ENCODE measurements around the gene PLET1. TPM values are rescaled to one million over a fixed set of nuclear protein-coding genes. Genes with fewer than 3 reads are reported as not detected.

The PLET1 gene
- total and polyA plus RNA-seq, 2 of the 8 experiments (the other 6 are each of a cell fraction or from before 2014, with no cell fraction given) = not detected

- H4K91ac ChIP-seq (replicated peaks; ENCODE audit: insufficient read length, low read length) = no peak overlapping the region
- POLR2A ChIA-PET (ENCODE audit: partially characterized antibody) = interaction anchor here (0.7 to 1.3 kb wide), 4 partner anchors 9 to 21 kb away, joined by 3 to 4 read pairs (median 3); no protein-coding TSS in a partner anchor
- H3K23ac ChIP-seq (ENCODE audit: insufficient read length) = no peak overlapping the region
- peaks cover 0 to 22% of the 10 kb centered on the region in 2 experiments; a peak in 2 of 4 replicates for H3K79me2 ChIP-seq (ENCODE audit: control insufficient read depth in 1 of 2, insufficient read depth in 2 of 2, low read length in 2 of 2)
- H3K4ac ChIP-seq (replicated peaks; ENCODE audit: insufficient read length, low read depth, low read length) = no peak overlapping the region
- CTCF ChIA-PET (ENCODE audit: partially characterized antibody) = interaction anchor here (1.1 to 2.3 kb wide), 2 partner anchors 47 to 53 kb away, joined by 3 to 5 read pairs; no protein-coding TSS in a partner anchor
- no peak overlapping the region for H3K56ac ChIP-seq (replicated peaks; ENCODE audit: insufficient read length, low read depth, low read length)
- H4K5ac ChIP-seq (ENCODE audit: insufficient read length, low read depth, low read length) = no peak overlapping the region
- no peaks in the 10 kb centered on the region for H3K9me3 ChIP-seq (ENCODE audit: insufficient read depth in 2 of 2, low read depth in 1 of 2, low read length in 1 of 2)
- H4K8ac ChIP-seq (ENCODE audit: extremely low read depth, insufficient read depth, low read length) = no peak overlapping the region
- H3K27me3 ChIP-seq (replicated peaks in 1 of 4; ENCODE audit: control insufficient read depth in 3 of 4, extremely low read depth in 1 of 4, insufficient read depth in 3 of 4, low read length in 3 of 4) = 0 out of 7 replicates have a peak, but pooled peaks cover 0 to 4% (median under 1%) of the 10 kb centered on the region in 4 experiments
- DNase-seq (ENCODE audit: low read depth in 1 of 2, low spot score in 2 of 2) (no peak), FAIRE-seq (no peak)
- no peaks in the 10 kb centered on the region; the same call in 1 of the 2 replicates for H3K79me1 ChIP-seq (ENCODE audit: low read depth, low read length)
- H2BK5ac ChIP-seq (ENCODE audit: low read depth, low read length) = no peak overlapping the region
- no peak overlapping the region for H2AFZ ChIP-seq (ENCODE audit: low read length)
- H3K23me2 ChIP-seq (ENCODE audit: low read depth, low read length) = peaks cover 8% of the 10 kb centered on the region
- peak overlapping the region; percentile 90 to 98; a peak in 3 of 4 replicates for H3K4me2 ChIP-seq (ENCODE audit: insufficient read depth in 1 of 2, low read depth in 2 of 2, low read length in 2 of 2)
- H3K4me3 ChIP-seq (ENCODE audit: extremely low read depth in 1 of 4, insufficient read depth in 2 of 4, low read depth in 3 of 4, low read length in 4 of 4) = peak overlapping the region; percentile 79 to 89 (median 86); a peak in 5 of 8 replicates
- H2BK12ac ChIP-seq (ENCODE audit: low read depth, low read length) = no peak overlapping the region
- H2BK120ac ChIP-seq (replicated peaks; ENCODE audit: low read depth, low read length) = no peak overlapping the region
- H3K14ac ChIP-seq (ENCODE audit: insufficient read length) = no peak overlapping the region
- H2BK20ac ChIP-seq (ENCODE audit: low read length) = no peak overlapping the region
- WGBS, 2 experiments (ENCODE audit: extremely low coverage in 1 of 2, insufficient coverage in 1 of 2, insufficient read length in 1 of 2, insufficient replicate concordance in 2 of 2, low coverage in 1 of 2, low lambda C conversion rate in 2 of 2, missing lambda C conversion rate in 1 of 2) = 67% methylated on average over 4 of the region's 4 CpGs; no CpG with 5 or more reads in 1 of the 2 experiments
- H3K4me1 ChIP-seq (replicated peaks in 1 of 4; ENCODE audit: control insufficient read depth in 3 of 4, insufficient read depth in 4 of 4, low read length in 3 of 4) = no peaks in the 10 kb centered on the region; a peak in 1 of 7 replicates
- H3K36me3 ChIP-seq (ENCODE audit: control insufficient read depth in 2 of 4, insufficient read depth in 4 of 4, low read length in 3 of 4) = peaks cover 0 to 26% (median 9%) of the 10 kb centered on the region in 4 experiments; a peak in 4 of 8 replicates
- H2AK5ac ChIP-seq (ENCODE audit: low read depth, low read length) = no peak overlapping the region
- H3K9ac ChIP-seq (replicated peaks in 1 of 4; ENCODE audit: extremely low read depth in 1 of 4, low read depth in 3 of 4, low read length in 3 of 4) = peak overlapping the region in 1 of 4 experiments; percentile 83; a peak in 1 of 7 replicates
- no peak overlapping the region for H2BK15ac ChIP-seq (ENCODE audit: low read length)
- H3K27ac ChIP-seq (ENCODE audit: low read depth, low read length) = no peak overlapping the region
- no peak overlapping the region for H3K18ac ChIP-seq (ENCODE audit: extremely low read depth, low read length)
- H4K20me1 ChIP-seq (replicated peaks in 1 of 2; ENCODE audit: control insufficient read depth in 1 of 2, insufficient read depth in 2 of 2, low read length in 2 of 2) = no peaks in the 10 kb centered on the region
- no peak for TF ChIP-seq CBX8 (IDR thresholded peaks at IDR 0.05; ENCODE audit: borderline replicate concordance, low read depth, low read length)
- no peak for TF ChIP-seq JUN (IDR thresholded peaks at IDR 0.05; ENCODE audit: low read depth, low read length)
- no peak for TF ChIP-seq BACH1 (IDR thresholded peaks at IDR 0.05; ENCODE audit: low read length)
- TF ChIP-seq RBBP5 (IDR thresholded peaks at IDR 0.05; ENCODE audit: borderline replicate concordance, low read depth, low read length) = no peak
- TF ChIP-seq EP300 (IDR thresholded peaks at IDR 0.05; ENCODE audit: borderline replicate concordance in 1 of 2, low read depth in 2 of 2, low read length in 2 of 2) = no peak
- TF ChIP-seq KDM4A (IDR thresholded peaks at IDR 0.05; ENCODE audit: low read depth, low read length, severe bottlenecking) = no peak
- TF ChIP-seq SIX5 (IDR thresholded peaks at IDR 0.05; ENCODE audit: low read depth, low read length) = no peak
- TF ChIP-seq USF2 (IDR thresholded peaks at IDR 0.05; ENCODE audit: low read length) = no peak
- TF ChIP-seq PHF8 (conservative IDR thresholded peaks at IDR 0.05; ENCODE audit: low read depth, low read length) = no peak
- no peak for TF ChIP-seq SP1 (IDR thresholded peaks at IDR 0.05; ENCODE audit: low read depth, low read length)
- no peak for TF ChIP-seq NRF1 (IDR thresholded peaks at IDR 0.05; ENCODE audit: low read depth, low read length)
Observed at GRCh38 chr11:112227471-112227870, 33.2 kb downstream of the PLET1 start.
